NT2/D1 (cell line): ENCODE measurements around the gene CAMK4.
"Not testable (repeated sequence)": the region's sequence is repeated elsewhere in the genome, so short reads cannot be mapped to it uniquely, and the experiment has no call there.

Experiments
- DNase-seq: peaks from one replicate; pipeline ENCODE4 v3.0.0-alpha.2; 2011; ENCODE audit warnings: low read depth, low spot score
- H3K27me3 ChIP-seq: 2 replicates; pipeline ENCODE4 v1.6.0; 2011; ENCODE audit warnings: mild to moderate bottlenecking; ENCODE audit not compliant: insufficient read length, insufficient read depth
- H3K36me3 ChIP-seq: 2 replicates; pipeline ENCODE4 v1.6.1; 2011; ENCODE audit warnings: mild to moderate bottlenecking, low read length, mixed read lengths; ENCODE audit not compliant: insufficient read depth, insufficient read length
- H3K4me1 ChIP-seq: 2 replicates; pipeline ENCODE4 v1.5.1; 2011; ENCODE audit not compliant: insufficient read depth, insufficient read length
- H3K4me3 ChIP-seq: 2 replicates; pipeline ENCODE4 v1.5.1; 2011; ENCODE audit warnings: low read depth; ENCODE audit not compliant: insufficient read length
- H3K9ac ChIP-seq: 2 replicates; pipeline ENCODE4 v1.6.0; 2011; ENCODE audit warnings: low read depth; ENCODE audit not compliant: insufficient read length
- H3K9me3 ChIP-seq: 2 replicates; pipeline ENCODE4 v1.5.1; 2011; ENCODE audit warnings: mild to moderate bottlenecking, low read length; ENCODE audit not compliant: insufficient read depth
- SUZ12 ChIP-seq: IDR thresholded peaks from 2 replicates; pipeline ENCODE4 v1.6.1; 2011; ENCODE audit not compliant: insufficient read length, insufficient read depth; ENCODE audit errors: extremely low read depth
- YY1 ChIP-seq: IDR thresholded peaks from 2 replicates; pipeline ENCODE4 v1.6.1; 2011; ENCODE audit not compliant: insufficient read length, insufficient read depth
- ZNF274 ChIP-seq: IDR thresholded peaks from 2 replicates; pipeline ENCODE4 v1.6.1; 2011; ENCODE audit warnings: mild to moderate bottlenecking, low read depth, low read length

Gene CAMK4

GRCh38 chr5:111347021-111347420, 122.8 kb downstream of the CAMK4 start:
- H3K4me3 ChIP-seq, result no peak overlapping the region
- H3K36me3 ChIP-seq, result no peaks in the 10 kb centered on the region
- no peaks in the 10 kb centered on the region for H3K27me3 ChIP-seq
- H3K9me3 ChIP-seq, result no peaks in the 10 kb centered on the region
- no peaks in the 10 kb centered on the region for H3K4me1 ChIP-seq
- TF ChIP-seq ZNF274, result no peak
- TF ChIP-seq YY1, result no peak
- no peak for TF ChIP-seq SUZ12
- no peak for DNase-seq
- H3K9ac ChIP-seq, result no peak overlapping the region

GRCh38 chr5:111348661-111349329, 124.6 kb downstream of the CAMK4 start:
- no peaks in the 10 kb centered on the region for H3K9me3 ChIP-seq
- H3K9ac ChIP-seq, result no peak overlapping the region
- H3K4me3 ChIP-seq, result no peak overlapping the region
- no peaks in the 10 kb centered on the region for H3K27me3 ChIP-seq
- no peaks in the 10 kb centered on the region for H3K36me3 ChIP-seq
- TF ChIP-seq ZNF274 (no peak), YY1 (no peak), SUZ12 (no peak)
- H3K4me1 ChIP-seq, result no peaks in the 10 kb centered on the region
- no peak for DNase-seq

- Histone ChIP-seq H3K9me3 (no peaks in the 10 kb centered on the region), H3K4me1 (no peaks in the 10 kb centered on the region), H3K9ac (no peak overlapping the region), H3K36me3 (no peaks in the 10 kb centered on the region), H3K27me3 (no peaks in the 10 kb centered on the region), H3K4me3 (no peak overlapping the region)
- DNase-seq, result no peak
- no peak for TF ChIP-seq YY1
- no peak for TF ChIP-seq ZNF274
- TF ChIP-seq SUZ12, result no peak
These were observed 125.2 kb downstream of the CAMK4 start for GRCh38 chr5:111349429-111349828.

- Histone ChIP-seq H3K4me3 (no peak overlapping the region), H3K4me1 (no peaks in the 10 kb centered on the region), H3K36me3 (no peaks in the 10 kb centered on the region), H3K9ac (no peak overlapping the region), H3K9me3 (no peaks in the 10 kb centered on the region), H3K27me3 (no peaks in the 10 kb centered on the region)
- DNase-seq, result no peak
- TF ChIP-seq ZNF274, result no peak
- no peak for TF ChIP-seq SUZ12
- TF ChIP-seq YY1, result no peak
These were observed 128.9 kb downstream of the CAMK4 start for GRCh38 chr5:111353035-111353434.

GRCh38 chr5:111358726-111359125, 134.5 kb downstream of the CAMK4 start:
- not testable (repeated sequence) for DNase-seq, H3K4me3 ChIP-seq, H3K4me1 ChIP-seq, H3K9ac ChIP-seq, H3K27me3 ChIP-seq, H3K36me3 ChIP-seq, H3K9me3 ChIP-seq

GRCh38 chr5:111360173-111360572, 136.0 kb downstream of the CAMK4 start:
- no peaks in the 10 kb centered on the region for H3K27me3 ChIP-seq
- DNase-seq, result no peak
- no peaks in the 10 kb centered on the region for H3K9me3 ChIP-seq
- no peak overlapping the region for H3K9ac ChIP-seq
- H3K4me3 ChIP-seq, result no peak overlapping the region
- TF ChIP-seq YY1, result no peak
- TF ChIP-seq ZNF274, result no peak
- TF ChIP-seq SUZ12, result no peak
- H3K36me3 ChIP-seq, result no peaks in the 10 kb centered on the region
- no peaks in the 10 kb centered on the region for H3K4me1 ChIP-seq

GRCh38 chr5:111364992-111365391, 140.8 kb downstream of the CAMK4 start:
- DNase-seq, result no peak
- Histone ChIP-seq H3K9ac (no peak overlapping the region), H3K4me1 (no peaks in the 10 kb centered on the region), H3K27me3 (no peaks in the 10 kb centered on the region), H3K9me3 (no peaks in the 10 kb centered on the region), H3K36me3 (no peaks in the 10 kb centered on the region), H3K4me3 (no peak overlapping the region)
- no peak for TF ChIP-seq SUZ12
- no peak for TF ChIP-seq YY1
- no peak for TF ChIP-seq ZNF274
